Smooth muscle cell (in vitro differentiated cells): ENCODE data around the gene CFAP45. TPM values are rescaled to one million over a fixed set of nuclear protein-coding genes. Genes with fewer than 3 reads are reported as not detected.

Experiments used
- DNase-seq: peaks from one replicate; lab custom pipeline; 2025; ENCODE audit not compliant: unreplicated experiment; lab: John Stamatoyannopoulos, UW
- H2AFZ ChIP-seq: fragments of 200-600 bp; sonication (generic); 2 replicates; pipeline ENCODE4 v1.6.0; 2016; ENCODE audit warnings: antibody characterized with exemption, low read depth, mild to moderate bottlenecking
- H3F3A ChIP-seq: fragments of 200-600 bp; sonication (generic); 2 replicates; pipeline ENCODE4 v1.6.0; 2017; ENCODE audit warnings: antibody characterized with exemption, low read depth
- H3K27ac ChIP-seq: fragments of 200-600 bp; sonication (generic); 2 replicates; pipeline ENCODE4 v1.5.1; 2016; ENCODE audit warnings: low read depth, mild to moderate bottlenecking
- H3K27me3 ChIP-seq: fragments of 200-600 bp; sonication (generic); 2 replicates; pipeline ENCODE4 v1.6.1; 2016; ENCODE audit warnings: low read depth, mild to moderate bottlenecking
- H3K36me3 ChIP-seq: fragments of 200-600 bp; sonication (generic); 2 replicates; pipeline ENCODE4 v1.5.1; 2016; ENCODE audit warnings: low read depth
- H3K4me1 ChIP-seq: fragments of 200-600 bp; sonication (generic); 2 replicates; pipeline ENCODE4 v1.5.1; 2016; ENCODE audit warnings: low read depth
- H3K4me2 ChIP-seq: fragments of 200-600 bp; sonication (generic); 2 replicates; pipeline ENCODE4 v1.6.0; 2016; ENCODE audit warnings: mild to moderate bottlenecking
- H3K4me3 ChIP-seq: fragments of 200-600 bp; sonication (generic); 2 replicates; pipeline ENCODE4 v1.5.1; 2016; ENCODE audit warnings: mild to moderate bottlenecking
- H3K79me2 ChIP-seq: fragments of 200-600 bp; sonication (generic); 2 replicates; pipeline ENCODE4 v1.6.0; 2016; ENCODE audit warnings: low read depth, mild to moderate bottlenecking
- H3K9ac ChIP-seq: fragments of 200-600 bp; sonication (generic); 2 replicates; pipeline ENCODE4 v1.6.0; 2016; ENCODE audit warnings: low read depth
- H3K9me3 ChIP-seq: fragments of 200-600 bp; sonication (generic); replicated peaks from 2 replicates; pipeline ENCODE4 v1.5.1; 2016; ENCODE audit warnings: low read depth
- H4K20me1 ChIP-seq: fragments of 200-600 bp; sonication (generic); 2 replicates; pipeline ENCODE4 v1.6.0; 2016; ENCODE audit warnings: low read depth
- CTCF ChIP-seq: fragments of 200-600 bp; sonication (generic); IDR thresholded peaks from 2 replicates; pipeline ENCODE4 v1.5.1; 2017; ENCODE audit warnings: borderline replicate concordance, mild to moderate bottlenecking, antibody characterized with exemption; ENCODE audit not compliant: insufficient read depth, poor library complexity, severe bottlenecking
- WGBS: methylation state at CpG from one replicate; pipeline ENCODE4 v1.1.7; 2016; ENCODE audit warnings: low lambda C conversion rate; 5-methylcytosine and 5-hydroxymethylcytosine counted together
- polyA plus RNA-seq: library from polyadenylated mRNA; unstranded; fragments of >200 nt; fragmentation: Nextera tagmentation; extraction: Ambion mirVana; gene quantifications from 2 replicates; pipeline ENCODE4 v1.2.1, GENCODE V29; 2016
- total RNA-seq: library from RNA; depleted of rRNA; stranded (reverse); fragments of >200 nt; gene quantifications from 2 replicates; pipeline ENCODE4 v1.2.3, GENCODE V29; 2014

Gene CFAP45
- total and polyA plus RNA-seq, 2 experiments from 2014 or later: 1.2 to 1.3 TPM

- Histone ChIP-seq H3K36me3 (no peaks in the 10 kb centered on the region), H3K4me2 (no peak overlapping the region), H3K9ac (no peak overlapping the region), H3K4me1 (peaks cover 8% of the 10 kb centered on the region), H4K20me1 (no peaks in the 10 kb centered on the region), H3K27ac (no peak overlapping the region), H3F3A (peaks cover 3% of the 10 kb centered on the region), H3K4me3 (no peak overlapping the region), H2AFZ (no peak overlapping the region), H3K9me3 (no peaks in the 10 kb centered on the region), H3K79me2 (no peaks in the 10 kb centered on the region), H3K27me3 (no peaks in the 10 kb centered on the region)
- DNase-seq: no peak
- 83% methylated on average over 5 of the region's 5 CpGs for WGBS
- no peak for TF ChIP-seq CTCF
Observed at GRCh38 chr1:159862031-159862430, 37.9 kb downstream of the CFAP45 start.

- Histone ChIP-seq H3F3A (no peaks in the 10 kb centered on the region), H3K9ac (no peak overlapping the region), H3K4me3 (no peak overlapping the region), H3K36me3 (no peaks in the 10 kb centered on the region), H2AFZ (no peak overlapping the region), H3K4me2 (no peak overlapping the region), H3K9me3 (no peaks in the 10 kb centered on the region), H3K4me1 (peaks cover 8% of the 10 kb centered on the region), H3K27ac (no peak overlapping the region), H3K79me2 (no peaks in the 10 kb centered on the region), H4K20me1 (no peaks in the 10 kb centered on the region), H3K27me3 (no peaks in the 10 kb centered on the region)
- no peak for DNase-seq
- TF ChIP-seq CTCF: no peak
- WGBS: 82% methylated on average over 8 of the region's 8 CpGs
Observed at GRCh38 chr1:159861218-159861617, 38.7 kb downstream of the CFAP45 start.

- TF ChIP-seq CTCF: no peak
- Histone ChIP-seq H4K20me1 (no peaks in the 10 kb centered on the region), H3F3A (no peaks in the 10 kb centered on the region), H3K4me3 (no peak overlapping the region), H3K27me3 (no peaks in the 10 kb centered on the region), H3K4me1 (peaks cover 2% of the 10 kb centered on the region), H3K27ac (no peak overlapping the region), H3K36me3 (no peaks in the 10 kb centered on the region), H3K9me3 (no peaks in the 10 kb centered on the region), H2AFZ (no peak overlapping the region), H3K9ac (no peak overlapping the region), H3K4me2 (no peak overlapping the region), H3K79me2 (no peaks in the 10 kb centered on the region)
- WGBS: 15% methylated on average over 3 of the region's 3 CpGs
- DNase-seq: no peak
Observed at GRCh38 chr1:159860456-159860855, 39.5 kb downstream of the CFAP45 start.

- no peaks in the 10 kb centered on the region for H4K20me1 ChIP-seq
- no peaks in the 10 kb centered on the region for H3K4me1 ChIP-seq
- no peak overlapping the region for H3K27ac ChIP-seq
- no peaks in the 10 kb centered on the region for H3K27me3 ChIP-seq
- no peaks in the 10 kb centered on the region for H3K9me3 ChIP-seq
- no peaks in the 10 kb centered on the region for H3K36me3 ChIP-seq
- H3K4me2 ChIP-seq: no peak overlapping the region
- H3K79me2 ChIP-seq: no peaks in the 10 kb centered on the region
- no peak overlapping the region for H3K4me3 ChIP-seq
- 81% methylated on average over 7 of the region's 7 CpGs for WGBS
- no peak overlapping the region for H2AFZ ChIP-seq
- no peak for DNase-seq
- H3F3A ChIP-seq: no peaks in the 10 kb centered on the region
- no peak overlapping the region for H3K9ac ChIP-seq
- no peak for TF ChIP-seq CTCF
Observed at GRCh38 chr1:159859767-159860322, 40.1 kb downstream of the CFAP45 start.
